RPMI7951 (cell line): Measurements from ENCODE around the gene PCNP. TPM values are rescaled to one million over a fixed set of nuclear protein-coding genes. Genes with fewer than 3 reads are reported as not detected.
"Not testable (repeated sequence)": the region's sequence is repeated elsewhere in the genome, so short reads cannot be mapped to it uniquely, and the experiment has no call there.

ENCODE experiments used
- DNase-seq: peaks from one replicate; pipeline ENCODE4 v3.0.0-alpha.2; 2012; ENCODE audit warnings: low read depth
- total RNA-seq: library from RNA; depleted of rRNA; stranded (reverse); fragments of >200 nt; shearing (Covaris generic); gene quantifications from 2 replicates; pipeline ENCODE4 v1.2.3, GENCODE V29; 2014

Gene PCNP
- total RNA-seq, 1 experiment from 2014 or later, result 111 TPM

DNA sequence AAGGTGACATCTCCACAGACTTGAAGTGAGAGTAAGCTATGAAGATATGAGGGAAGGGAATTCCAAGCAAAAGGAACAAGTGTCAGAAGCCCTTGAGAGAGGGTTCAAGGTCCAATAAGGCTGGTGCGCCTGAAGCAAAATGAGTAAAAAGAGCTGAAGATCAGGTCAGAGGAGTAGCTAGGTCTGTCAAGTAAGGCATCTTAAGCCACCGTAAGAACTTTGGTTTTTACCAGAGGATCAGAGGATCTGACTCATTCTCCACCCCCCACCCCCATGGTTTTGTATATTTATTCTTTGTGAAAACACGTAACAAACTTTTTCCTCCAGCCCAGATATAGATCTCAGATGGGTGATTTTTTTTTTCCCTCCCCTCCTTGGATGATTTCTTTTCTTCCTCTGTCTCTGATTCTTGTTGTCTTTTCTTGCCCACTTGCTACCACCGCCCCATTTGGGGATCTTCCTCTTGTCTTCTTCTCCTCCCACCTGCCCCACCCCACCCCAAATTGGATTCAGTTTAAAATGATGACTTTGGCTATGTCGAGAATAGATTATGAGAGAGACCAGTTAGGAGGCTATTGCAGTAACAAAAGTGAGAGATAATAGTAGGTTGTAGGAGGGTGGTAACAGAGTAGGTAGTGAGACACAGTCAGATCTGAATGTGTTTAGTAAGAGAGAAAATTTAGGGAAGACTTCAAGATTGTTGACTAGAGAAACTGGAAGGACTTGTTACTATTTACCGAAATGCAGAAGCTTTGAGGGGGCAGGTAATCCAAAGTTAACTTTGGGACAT, 6.3 kb upstream of the PCNP start:
- no peak for DNase-seq

DNA sequence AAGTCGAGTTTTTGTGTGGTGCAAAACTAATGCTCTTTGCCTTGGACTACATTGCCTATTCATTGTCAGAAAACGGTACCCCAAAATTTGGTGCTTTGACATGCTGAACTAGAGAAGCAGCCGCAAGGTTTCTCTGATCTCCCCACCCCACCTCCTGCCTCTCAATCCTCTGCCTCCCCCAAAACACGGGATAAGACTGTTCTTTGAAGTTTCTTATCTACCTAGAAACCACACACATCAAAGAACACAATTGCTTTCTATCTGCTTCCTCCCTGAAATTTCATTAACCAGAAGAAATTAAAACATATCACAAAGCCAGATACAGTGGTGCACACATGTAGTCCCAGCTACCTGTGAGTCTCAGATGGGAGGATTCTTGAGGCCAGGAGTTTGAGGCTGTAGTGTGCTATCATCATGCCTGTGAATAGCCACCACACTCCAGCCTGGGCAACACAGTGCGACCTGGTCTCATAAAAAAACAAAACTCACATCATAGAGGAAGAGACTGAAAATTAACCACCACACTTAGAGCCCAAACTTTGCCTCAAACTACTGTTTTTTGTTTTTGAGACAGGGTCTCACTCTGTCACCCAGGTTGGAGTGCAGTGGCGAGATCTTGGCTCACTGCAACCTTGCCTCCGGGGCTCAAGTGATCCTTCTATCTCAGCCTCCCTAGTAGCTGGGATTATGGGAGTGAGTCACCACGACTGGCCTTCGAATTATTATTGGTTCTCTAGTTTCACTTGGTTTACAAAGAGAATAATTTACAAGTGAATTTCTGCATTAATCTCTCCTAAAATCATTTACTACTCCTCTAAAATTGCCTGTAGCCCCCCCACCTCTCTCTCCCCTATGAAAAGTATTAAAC, 2.7 kb upstream of the PCNP start:
- DNase-seq, result peak; percentile 41

DNA sequence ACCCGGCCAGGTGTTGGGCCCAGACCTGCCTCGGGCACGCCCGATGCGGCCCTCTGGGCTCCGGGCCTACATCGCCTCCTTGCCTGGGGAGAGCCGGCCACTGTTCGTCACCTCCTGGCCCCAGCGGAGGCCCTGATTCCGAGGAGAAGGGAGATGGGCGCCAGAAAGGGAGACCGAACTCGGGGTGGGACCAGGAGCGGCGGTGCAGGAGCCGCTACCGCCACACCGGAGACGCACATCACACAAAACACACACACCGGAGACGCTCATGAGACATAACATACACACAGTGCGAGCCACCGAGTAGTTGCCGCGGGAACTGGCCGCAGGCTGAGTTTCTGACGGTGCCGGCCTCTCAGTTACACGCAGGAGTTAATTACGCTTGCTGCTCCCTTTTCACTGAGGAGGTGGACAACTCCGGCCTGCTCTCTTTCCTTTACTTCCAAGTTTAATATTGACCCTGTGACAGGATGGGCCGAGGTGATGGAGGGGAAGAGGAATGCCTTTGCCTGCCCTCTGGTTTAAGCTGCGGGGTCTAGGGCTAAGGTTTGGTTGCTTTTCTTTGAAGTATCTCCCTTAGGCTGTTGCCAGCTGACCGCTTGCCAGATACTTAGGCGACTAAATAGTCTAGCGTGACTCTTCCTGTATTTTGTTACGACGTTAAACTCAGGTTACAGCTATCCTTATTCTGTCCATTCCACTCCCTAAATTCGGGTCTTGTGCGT, 570 bp downstream of the PCNP start:
- peak; percentile 71 for DNase-seq

DNA sequence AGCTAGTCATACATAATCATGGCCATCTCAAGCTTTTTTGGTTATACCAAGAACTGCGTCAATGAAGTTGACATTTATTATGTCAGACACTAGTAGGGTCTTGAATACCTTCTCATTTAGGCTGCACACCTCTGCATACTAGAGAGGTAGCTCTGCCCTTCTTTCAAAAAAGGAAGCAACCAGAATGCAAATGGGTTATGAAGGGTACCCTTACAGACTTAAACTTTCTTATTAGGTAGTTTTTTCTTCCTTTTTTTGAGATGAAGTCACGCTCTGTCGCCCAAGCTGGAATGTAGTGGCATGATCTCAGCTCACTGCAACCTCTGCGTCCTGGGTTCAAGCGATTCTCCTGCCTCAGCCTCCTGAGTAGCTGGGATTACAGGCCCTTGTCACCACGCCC, 3.3 kb downstream of the PCNP start:
- no peak for DNase-seq

DNA sequence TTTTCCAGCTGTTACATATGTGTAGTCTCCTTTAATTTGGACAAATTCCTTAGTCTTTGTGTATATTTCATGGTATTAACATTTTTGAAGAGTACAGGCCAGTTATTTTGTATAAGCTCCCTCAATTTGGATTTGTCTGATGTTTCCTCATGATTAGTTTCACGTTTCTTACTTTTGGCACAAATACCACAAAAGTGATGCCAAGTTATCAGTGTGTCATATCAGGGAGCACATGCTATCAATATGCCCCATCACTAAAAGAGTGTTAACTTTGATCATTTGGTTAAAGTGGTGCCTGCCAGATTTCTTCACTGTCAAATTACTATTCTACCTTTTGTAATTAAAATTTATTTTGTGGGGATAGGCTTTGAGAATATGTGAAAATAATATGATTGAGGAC, 14.6 kb downstream of the PCNP start:
- DNase-seq, result no peak

DNA sequence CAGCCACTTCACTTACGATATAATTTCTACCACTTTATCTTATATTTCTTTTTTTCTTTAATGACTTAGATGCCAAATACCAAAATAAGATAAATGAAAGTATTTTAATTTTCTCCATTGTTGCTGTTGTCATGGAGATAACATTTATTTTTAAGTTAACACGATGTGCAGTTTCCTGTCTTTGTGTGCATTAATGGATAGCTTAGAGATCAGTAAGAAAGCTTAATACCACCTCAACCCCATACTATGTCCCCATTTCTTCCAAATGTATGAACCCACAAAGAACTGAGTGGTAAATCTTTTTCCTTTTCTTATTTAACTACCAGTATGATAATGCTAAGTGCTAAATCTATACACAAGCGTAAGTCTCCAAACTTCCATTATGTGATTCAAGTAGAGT, 17.1 kb downstream of the PCNP start:
- DNase-seq, result no peak

DNA sequence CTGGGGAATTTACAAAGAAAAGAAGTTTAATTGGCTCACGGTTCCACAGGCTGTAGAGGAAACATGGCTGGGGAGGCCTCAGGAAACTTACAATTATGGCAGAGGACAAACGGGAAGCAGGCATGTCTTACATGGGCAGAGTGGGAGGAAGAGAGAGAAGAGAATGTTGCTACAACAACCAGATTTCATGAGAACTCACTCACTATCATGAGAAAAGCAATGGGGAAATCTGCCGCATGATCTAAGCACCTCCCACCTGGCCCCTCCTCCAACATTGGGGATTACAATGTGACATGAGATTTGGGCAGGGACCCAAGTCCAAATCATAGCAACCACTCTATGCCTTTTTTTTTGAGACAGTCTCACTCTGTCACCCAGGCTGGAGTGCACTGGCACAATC, 28.8 kb downstream of the PCNP start:
- no peak for DNase-seq

DNA sequence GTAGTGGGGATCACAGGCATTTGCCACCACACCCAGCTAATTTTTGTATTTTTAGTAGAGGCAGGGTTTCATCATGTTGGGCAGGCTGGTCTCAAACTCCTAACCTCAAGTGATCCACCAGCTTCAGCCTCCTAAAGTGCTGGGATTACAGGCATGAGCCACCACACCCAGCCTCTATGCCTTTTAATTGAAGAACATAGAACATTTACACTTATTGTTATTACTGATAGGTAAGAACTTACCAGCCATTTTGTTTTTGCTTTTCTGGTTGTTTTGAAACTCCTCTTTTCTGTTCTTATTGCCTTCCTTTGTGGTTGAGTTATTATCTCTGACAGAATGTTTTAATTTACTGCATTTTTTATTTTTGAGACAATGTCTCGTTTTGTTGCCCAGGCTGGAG, 29.2 kb downstream of the PCNP start:
- no peak for DNase-seq

DNA sequence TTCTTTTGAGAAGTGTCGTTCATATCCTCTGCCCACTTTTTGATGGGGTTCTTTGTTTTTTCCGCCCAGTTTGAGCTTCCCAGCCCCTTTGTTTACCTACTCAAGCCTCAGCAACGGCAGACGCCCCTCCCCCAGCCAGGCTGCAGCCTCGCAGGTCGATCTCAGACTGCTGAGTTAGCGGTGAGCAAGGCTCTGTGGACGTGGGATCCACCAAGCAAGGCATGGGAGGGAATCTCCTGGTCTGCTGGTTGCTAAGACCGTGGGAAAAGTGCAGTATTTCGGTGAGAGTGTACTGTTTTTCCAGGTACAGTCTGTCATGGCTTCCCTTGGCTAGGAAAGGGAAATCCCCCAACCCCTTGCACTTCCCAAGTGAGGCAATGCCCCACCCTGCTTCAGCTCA, 31.4 kb downstream of the PCNP start:
- DNase-seq, result not testable (repeated sequence)

DNA sequence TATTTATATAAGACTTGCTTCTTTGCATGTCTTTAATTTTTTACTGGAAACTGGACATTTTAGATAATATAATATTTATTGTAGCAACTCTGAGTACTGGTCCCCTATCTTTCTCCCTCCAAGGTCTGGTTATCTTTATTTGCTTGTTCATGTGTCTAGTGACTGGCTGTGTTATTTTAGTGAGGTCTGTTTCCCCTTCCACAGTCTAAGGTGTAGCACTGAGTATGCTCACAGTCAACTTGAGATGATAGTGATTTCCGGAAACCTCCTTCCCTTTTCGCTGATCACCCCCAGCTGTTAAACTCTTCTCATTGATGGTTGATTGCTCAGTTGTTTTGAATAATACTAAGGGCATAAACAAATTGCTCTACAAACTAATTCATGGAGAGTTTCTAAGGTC, 37.0 kb downstream of the PCNP start:
- no peak for DNase-seq

DNA sequence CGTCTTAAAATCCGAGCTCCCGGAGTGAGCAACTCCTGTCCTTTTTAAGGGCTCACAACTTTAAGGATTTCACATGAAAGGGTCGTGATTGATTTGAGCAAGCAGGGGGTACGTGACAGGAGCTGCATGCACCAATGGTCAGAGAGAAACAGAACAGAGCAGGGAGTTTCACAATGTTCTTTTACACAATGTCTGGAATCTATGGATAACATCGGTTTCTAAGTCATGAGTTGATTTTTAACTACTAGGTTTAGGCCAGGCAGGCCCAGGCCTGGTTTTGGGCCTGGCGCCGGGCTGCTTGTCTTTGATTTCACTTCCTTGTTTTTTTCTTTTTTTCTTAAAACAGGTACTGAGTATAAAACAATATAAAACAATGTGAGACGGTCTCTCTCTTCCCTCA, 39.0 kb downstream of the PCNP start:
- DNase-seq, result not testable (repeated sequence)

DNA sequence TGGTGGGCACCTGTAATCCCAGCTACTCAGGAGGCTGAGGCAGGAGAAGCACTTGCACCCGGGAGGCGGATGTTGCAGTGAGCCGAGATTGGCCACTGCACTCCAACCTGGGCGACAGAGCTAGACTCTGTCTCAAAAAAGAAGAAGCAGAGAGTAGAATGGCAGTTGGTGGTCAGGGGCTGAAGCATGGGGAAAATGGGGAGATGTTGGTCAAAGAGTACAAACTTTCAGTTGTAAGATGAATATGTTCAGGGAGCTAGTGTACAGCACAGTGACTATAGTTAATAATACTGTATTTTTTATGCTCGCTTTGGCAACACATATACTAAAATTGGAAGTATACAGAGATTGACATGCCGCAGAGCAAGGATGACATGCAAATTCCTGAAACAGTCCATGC, 41.5 kb downstream of the PCNP start:
- no peak for DNase-seq

DNA sequence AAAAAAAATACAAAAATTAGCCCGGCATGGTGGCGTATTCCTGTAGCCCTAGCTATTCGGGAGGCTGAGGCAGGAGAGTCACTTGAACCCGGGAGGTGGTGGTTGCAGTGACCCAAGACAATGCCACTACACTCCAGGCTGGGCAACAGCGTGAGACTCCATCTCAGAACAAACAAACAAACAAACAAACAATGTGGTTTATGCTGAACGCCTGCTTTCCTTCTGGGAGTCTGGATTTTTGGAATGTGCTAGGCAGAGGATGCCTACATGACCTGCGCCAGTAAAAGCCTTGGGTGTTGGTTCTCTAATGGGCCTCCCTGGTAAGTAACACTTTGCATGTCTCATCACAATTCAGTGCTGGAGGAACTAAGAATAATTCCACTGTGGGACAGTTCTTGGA, 43.5 kb downstream of the PCNP start:
- no peak for DNase-seq

DNA sequence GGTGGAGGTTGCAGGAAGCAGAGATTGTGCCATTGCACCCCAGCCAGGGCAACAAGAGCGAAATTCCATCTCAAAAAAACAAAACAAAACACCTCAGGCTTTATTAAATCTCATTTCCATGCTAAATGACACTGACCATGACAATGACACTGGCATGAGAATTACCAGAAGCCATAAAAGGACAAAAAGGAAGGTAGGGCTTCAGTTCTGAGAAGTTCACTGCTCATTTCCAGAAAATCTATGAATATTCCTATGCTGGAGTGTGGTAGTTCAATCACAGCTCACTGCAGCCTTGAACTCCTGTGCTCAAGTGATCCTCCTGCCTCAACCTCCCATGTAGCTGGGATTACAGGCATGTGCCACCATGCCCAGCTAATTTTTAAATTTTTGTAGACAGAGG, 44.7 kb downstream of the PCNP start:
- no peak for DNase-seq

DNA sequence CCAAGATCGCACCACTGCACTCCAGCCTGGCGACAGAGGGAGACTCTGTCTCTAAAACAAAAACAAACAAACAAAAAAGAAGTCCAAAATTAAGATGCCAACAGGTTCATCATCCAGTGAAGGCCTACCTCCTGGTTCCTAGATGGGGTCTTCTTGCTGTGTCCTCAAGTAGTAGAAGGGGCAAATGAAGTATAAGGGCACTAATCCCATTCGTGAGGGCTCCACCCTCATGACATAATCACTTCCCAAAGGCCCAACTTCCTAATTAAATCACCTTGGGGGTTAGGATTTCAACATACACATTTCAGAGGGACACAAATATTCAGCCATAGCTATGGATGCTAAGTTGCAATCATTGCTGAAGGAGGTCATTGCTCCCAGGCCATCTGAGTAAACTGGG, 45.8 kb downstream of the PCNP start:
- no peak for DNase-seq

DNA sequence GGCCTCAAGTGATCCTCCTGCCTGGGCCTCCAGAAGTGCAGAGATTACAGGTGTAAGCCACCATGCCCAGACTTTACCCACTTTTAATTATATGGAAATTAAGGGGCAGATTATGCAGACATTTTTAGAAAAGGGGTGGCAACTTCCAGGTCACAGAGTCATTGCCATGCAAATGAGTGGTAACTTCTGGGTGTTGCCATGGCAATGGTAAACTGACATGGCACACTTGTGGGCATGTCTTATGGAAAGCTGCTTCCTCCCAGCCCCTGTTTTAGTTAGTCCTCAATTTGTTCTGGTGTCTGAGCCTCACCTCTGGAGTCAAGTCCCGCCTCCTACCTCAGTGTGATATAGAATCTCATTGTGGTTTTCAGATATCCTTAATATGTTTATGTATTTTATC, 49.7 kb downstream of the PCNP start:
- DNase-seq, result no peak

DNA sequence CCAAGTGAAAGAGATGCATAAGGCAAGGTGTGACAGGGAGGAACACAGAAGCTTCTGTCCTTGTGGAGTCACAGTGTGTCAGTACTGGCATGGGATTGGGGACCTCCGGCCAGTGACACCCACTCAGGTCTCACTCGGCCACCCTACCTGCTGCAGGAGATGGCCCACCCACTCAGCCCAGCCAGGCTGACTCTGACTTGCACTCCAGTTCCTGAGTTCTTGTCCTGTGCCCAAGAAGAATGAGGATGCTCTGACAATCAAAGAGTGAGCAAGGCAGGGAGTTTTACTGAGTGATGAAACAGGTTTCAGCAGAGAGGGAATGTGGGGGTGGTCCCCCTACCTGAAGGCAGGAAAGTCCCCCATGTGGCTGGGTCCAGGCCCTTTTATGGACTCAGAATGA, 50.9 kb downstream of the PCNP start:
- no peak for DNase-seq

DNA sequence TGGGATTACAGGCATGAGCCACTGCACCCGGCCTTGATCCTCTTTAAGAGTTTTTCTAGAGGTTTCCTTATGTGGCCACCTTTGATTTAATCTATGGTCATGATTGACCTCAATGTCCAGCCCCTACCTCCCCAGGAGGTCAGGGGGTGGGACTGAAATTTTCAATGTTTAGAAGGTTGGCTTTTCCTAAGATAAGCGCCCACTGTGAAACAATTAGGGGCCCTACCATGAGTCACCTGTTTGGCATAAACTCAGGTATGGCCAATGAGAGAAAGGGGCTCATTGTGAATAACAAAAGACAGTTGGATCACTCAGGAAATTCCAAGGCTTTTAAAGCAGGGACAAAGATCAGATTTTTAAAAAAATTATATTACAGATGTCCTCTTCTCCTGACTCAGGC, 51.9 kb downstream of the PCNP start:
- no peak for DNase-seq

DNA sequence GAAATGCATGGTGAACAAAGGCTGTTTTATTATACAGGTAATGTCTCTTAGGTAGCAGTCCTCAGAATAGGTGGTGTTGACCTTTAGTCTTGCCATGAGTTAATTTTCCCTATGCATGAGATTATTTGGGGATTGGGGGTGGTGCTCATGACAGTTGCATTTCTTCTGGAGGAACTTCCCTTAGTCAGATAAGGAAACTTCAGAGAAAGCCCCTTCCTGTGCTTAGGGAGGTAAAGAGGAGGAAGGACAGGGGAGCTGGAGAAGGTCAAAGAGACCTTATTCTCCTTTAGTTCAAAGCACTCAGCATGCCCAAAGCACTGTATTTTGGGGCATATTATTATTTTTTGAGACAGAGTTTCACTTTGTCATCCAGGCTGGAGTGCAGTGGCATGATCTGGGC, 55.2 kb downstream of the PCNP start:
- no peak for DNase-seq

DNA sequence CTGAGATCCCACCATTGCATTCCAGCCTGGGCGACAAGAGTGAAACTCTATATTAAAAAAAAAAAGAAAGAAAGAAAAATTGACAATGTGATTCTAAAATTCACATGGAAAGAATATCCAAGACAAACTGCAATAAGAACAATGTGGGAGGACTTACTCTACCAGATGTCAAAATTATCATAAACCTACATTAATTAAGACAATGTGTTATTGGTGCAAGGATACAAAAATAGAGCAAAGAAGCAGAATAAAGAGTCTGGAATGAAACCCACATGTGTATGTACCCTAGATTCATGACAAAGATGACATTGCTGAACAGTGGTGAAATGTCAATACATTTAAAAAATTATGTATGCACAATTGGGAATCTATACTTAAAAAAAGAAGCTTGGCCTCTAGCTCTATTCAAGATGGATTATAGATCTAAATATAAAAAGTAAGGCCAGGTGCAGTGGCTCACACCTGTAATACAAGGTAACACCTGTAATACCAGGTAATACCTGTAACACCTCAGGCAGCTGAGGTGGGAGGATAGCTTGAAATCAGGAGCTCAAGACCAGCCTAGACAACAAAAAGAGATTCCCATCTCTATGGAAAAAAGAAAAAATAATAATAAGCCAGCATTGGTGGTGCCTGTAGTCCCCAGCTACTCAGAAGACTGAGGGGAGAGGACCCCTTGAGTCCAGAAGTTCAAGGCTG, 57.3 kb downstream of the PCNP start:
- no peak for DNase-seq

DNA sequence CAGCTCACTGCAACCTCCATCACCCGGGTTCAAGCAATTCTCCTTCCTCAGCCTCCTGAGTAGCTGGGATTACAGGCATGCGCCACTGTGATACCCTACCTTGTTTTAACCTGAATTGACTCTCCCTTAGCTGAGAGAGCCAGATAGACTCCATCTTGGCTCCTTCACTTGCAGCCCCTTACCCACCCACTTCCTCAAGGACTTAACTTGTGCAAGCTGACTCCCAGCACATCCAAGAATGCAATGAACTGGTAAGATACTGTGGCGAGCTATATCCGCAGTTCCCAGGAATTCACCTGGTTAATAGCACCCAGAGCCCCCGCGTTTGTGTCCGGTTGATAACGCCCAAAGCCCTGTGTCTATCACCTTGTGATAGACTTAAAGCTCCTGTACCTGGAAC, 58.0 kb downstream of the PCNP start:
- DNase-seq, result not testable (repeated sequence)

DNA sequence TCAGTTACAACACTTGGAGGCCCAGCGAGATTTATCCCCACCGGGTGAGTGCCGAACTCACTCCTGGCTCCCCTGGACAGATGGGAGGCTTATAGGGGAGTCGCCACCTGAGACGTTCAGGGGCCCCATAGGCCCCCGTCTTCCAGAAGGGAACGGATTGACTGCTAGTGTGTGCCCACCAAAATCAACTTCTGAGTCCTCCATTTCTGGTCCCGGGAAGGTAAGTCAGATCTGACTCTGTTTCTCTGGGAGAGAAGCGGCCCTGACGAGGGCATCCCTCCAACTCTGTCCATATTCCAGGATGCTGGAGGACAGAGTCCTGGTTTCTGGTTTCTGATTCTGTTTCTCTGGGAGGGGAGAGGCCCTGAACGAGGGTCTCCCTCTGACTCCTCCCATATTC, 58.6 kb downstream of the PCNP start:
- no peak for DNase-seq
